HepG2 (cell line): ENCODE data around the gene TMEM198. TPM values are rescaled to one million over a fixed set of nuclear protein-coding genes. Genes with fewer than 3 reads are reported as not detected.

Experiments used
- AFF4 ChIP-seq: sonication (generic); formaldehyde crosslinking; IDR thresholded peaks from 2 replicates; pipeline ENCODE4 v1.4.0; 2020; ENCODE audit warnings: missing genetic modification reagents
- ERF ChIP-seq: IDR thresholded peaks from 2 replicates; pipeline ENCODE4 v1.6.1; 2018; ENCODE audit warnings: missing biosample characterization, missing genetic modification reagents
- GATAD1 ChIP-seq: IDR thresholded peaks from 2 replicates; pipeline ENCODE4 v1.6.1; 2016; ENCODE audit warnings: missing genetic modification reagents, missing compliant biosample characterization
- GMEB1 ChIP-seq: sonication (generic); formaldehyde crosslinking; IDR thresholded peaks from 2 replicates; pipeline ENCODE4 v1.5.1; 2020; ENCODE audit warnings: missing genetic modification reagents, mild to moderate bottlenecking, borderline replicate concordance
- KAT2B ChIP-seq: fragments of 150-350 bp; IDR thresholded peaks from 2 replicates; pipeline ENCODE4 v1.6.1; 2014; ENCODE audit warnings: low read depth, low read length, borderline replicate concordance
- MTF2 ChIP-seq: sonication (generic); formaldehyde crosslinking; IDR thresholded peaks from 2 replicates; pipeline ENCODE4 v1.5.0; 2020; ENCODE audit warnings: missing genetic modification reagents, borderline replicate concordance
- NRL ChIP-seq: sonication (generic); formaldehyde crosslinking; IDR thresholded peaks from 2 replicates; pipeline ENCODE4 v1.5.0; 2020; ENCODE audit warnings: missing genetic modification reagents, mild to moderate bottlenecking, moderate library complexity, borderline replicate concordance
- POLR2AphosphoS2 ChIP-seq: IDR thresholded peaks from 2 replicates; pipeline ENCODE4 v1.6.1; 2011; ENCODE audit warnings: low read depth, low read length, improper control_type of control experiment
- RARG ChIP-seq: sonication (generic); formaldehyde crosslinking; IDR thresholded peaks from 2 replicates; pipeline ENCODE4 v1.4.0; 2020; ENCODE audit warnings: low read depth, mild to moderate bottlenecking, missing genetic modification reagents
- RFXANK ChIP-seq: IDR thresholded peaks from 2 replicates; pipeline ENCODE4 v1.6.1; 2016
- RORA ChIP-seq: sonication (generic); formaldehyde crosslinking; IDR thresholded peaks from 2 replicates; pipeline ENCODE4 v1.5.0; 2020; ENCODE audit warnings: mild to moderate bottlenecking, missing genetic modification reagents, moderate library complexity
- SIX1 ChIP-seq: sonication (generic); formaldehyde crosslinking; IDR thresholded peaks from 2 replicates; pipeline ENCODE4 v1.4.0; 2020; ENCODE audit warnings: missing genetic modification reagents, borderline replicate concordance
- THYN1 ChIP-seq: sonication (generic); formaldehyde crosslinking; IDR thresholded peaks from 2 replicates; pipeline ENCODE4 v1.8.1; 2023; ENCODE audit warnings: low read depth, mild to moderate bottlenecking, moderate library complexity, missing genetic modification reagents, borderline replicate concordance
- ZFP82 ChIP-seq: sonication (generic); formaldehyde crosslinking; IDR thresholded peaks from 2 replicates; pipeline ENCODE4 v1.5.1; 2020; ENCODE audit warnings: mild to moderate bottlenecking, missing genetic modification reagents, borderline replicate concordance
- ZNF44 ChIP-seq: sonication (generic); formaldehyde crosslinking; IDR thresholded peaks from 2 replicates; pipeline ENCODE4 v1.5.1; 2020; ENCODE audit warnings: mild to moderate bottlenecking, missing genetic modification reagents
- ZNF563 ChIP-seq: sonication (generic); formaldehyde crosslinking; IDR thresholded peaks from 2 replicates; pipeline ENCODE4 v1.8.0; 2022; ENCODE audit warnings: mild to moderate bottlenecking, moderate library complexity, missing genetic modification reagents
- ZNF660 ChIP-seq: sonication (generic); formaldehyde crosslinking; IDR thresholded peaks from 2 replicates; pipeline ENCODE4 v1.5.1; 2020; ENCODE audit warnings: mild to moderate bottlenecking, low read depth, missing genetic modification reagents, borderline replicate concordance
- ZNF709 ChIP-seq: sonication (generic); formaldehyde crosslinking; IDR thresholded peaks from 2 replicates; pipeline ENCODE4 v1.5.0; 2020; ENCODE audit warnings: mild to moderate bottlenecking, missing genetic modification reagents
- ZNF772 ChIP-seq: sonication (generic); formaldehyde crosslinking; IDR thresholded peaks from 2 replicates; pipeline ENCODE4 v1.5.0; 2020; ENCODE audit warnings: mild to moderate bottlenecking, missing genetic modification reagents
- ZNF782 ChIP-seq: sonication (generic); formaldehyde crosslinking; IDR thresholded peaks from 2 replicates; pipeline ENCODE4 v1.4.0; 2020; ENCODE audit warnings: missing genetic modification reagents, mild to moderate bottlenecking, borderline replicate concordance
- ZNF879 ChIP-seq: sonication (generic); formaldehyde crosslinking; IDR thresholded peaks from 2 replicates; pipeline ENCODE4 v1.8.1; 2023; ENCODE audit warnings: missing genetic modification reagents
- polyA plus RNA-seq, 8 experiments: library from polyadenylated mRNA; depleted of rRNA in 3 of 8; stranded (reverse) in 7 of 8; unstranded in 1 of 8; fragments of >200 nt; fragmentation: Illumina TruSeq in 4 of 8; extraction: Trizol in 4 of 8; gene quantifications; 2 replicates each; pipeline versions ENCODE4 v1.2.1 to v1.2.3, GENCODE V29; 2011 to 2016; ENCODE audit warnings: low read depth in 4 of 8, missing spikeins in 1 of 8, mixed read lengths in 1 of 8; ENCODE audit not compliant: insufficient read depth in 1 of 8
- total RNA-seq, 5 experiments: library from RNA; depleted of rRNA; stranded (reverse); fragments of >200 nt; fragmentation: Illumina TruSeq; extraction: Trizol; gene quantifications; 2 replicates each; pipeline ENCODE4 v1.2.3, GENCODE V29; 2016; ENCODE audit warnings: low read depth in 1 of 5
- TF ChIP-seq, protein P1 (sequence below): sonication (generic); formaldehyde crosslinking; conservative IDR thresholded peaks from 2 replicates; pipeline ENCODE4 v1.4.0; 2020; ENCODE audit warnings: missing genetic modification reagents

The TMEM198 gene
- total and polyA plus RNA-seq, 2 of the 13 experiments (the other 11 are each of a cell fraction or from before 2014, with no cell fraction given): 17.3 to 23.5 TPM

DNA sequence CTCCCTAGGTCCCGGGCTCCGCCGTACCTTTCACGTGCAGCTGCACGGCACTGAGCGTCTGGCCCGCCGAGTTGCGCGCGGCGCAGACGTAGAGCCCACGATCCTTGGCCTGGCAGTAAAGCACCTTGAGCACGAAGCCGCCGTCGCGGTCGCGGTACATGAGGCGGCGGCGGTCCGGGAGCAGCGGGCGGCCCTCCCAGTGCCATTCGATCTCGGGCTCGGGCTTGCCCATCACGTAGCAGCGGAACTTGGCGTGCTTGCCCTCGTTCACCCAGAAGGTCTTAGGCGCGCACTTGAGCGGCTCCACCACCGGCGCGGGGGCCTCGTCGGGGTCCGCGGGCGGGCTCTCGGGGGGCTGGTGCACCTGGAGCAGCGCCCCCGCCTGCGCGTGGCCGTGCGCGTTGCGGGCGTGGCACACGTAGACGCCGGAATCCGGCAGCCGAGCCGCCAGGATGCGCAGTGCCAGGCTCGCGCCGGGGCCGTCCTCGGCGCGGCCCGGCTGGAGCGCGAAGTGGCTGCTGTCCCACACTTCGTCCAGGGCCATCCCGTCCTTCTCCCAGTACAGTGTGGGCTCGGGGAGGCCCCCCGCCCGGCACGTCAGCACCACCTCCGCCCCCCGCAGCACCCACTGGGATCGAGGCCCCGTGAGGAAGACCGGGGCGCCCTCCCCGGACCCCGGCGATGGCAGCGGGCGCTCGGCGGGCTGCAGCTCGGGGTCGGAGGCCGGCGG is 26.5 kb downstream of the TMEM198 start (continued):
- peak; percentile 20; the same call in 1 of the 2 replicates for TF ChIP-seq ZFP82 (CRISPR knock-in tag)
- no peak for TF ChIP-seq ZNF660
- TF ChIP-seq RORA (CRISPR knock-in tag): no peak
- no peak for TF ChIP-seq KAT2B
- TF ChIP-seq RFXANK (CRISPR knock-in tag): no peak
- TF ChIP-seq THYN1 (CRISPR knock-in tag): no peak
- TF ChIP-seq ERF (CRISPR knock-in tag): no peak; the same call in 1 of the 2 replicates
- TF ChIP-seq GMEB1 (CRISPR knock-in tag): peak; percentile 14; the same call in 1 of the 2 replicates
- TF ChIP-seq ZNF44: no peak
- TF ChIP-seq ZNF709 (CRISPR knock-in tag): no peak
- TF ChIP-seq MTF2 (CRISPR knock-in tag): no peak
- TF ChIP-seq ZNF782 (CRISPR knock-in tag): no peak
- no peak for TF ChIP-seq RARG (CRISPR knock-in tag)
- peak; percentile 14; the same call in 1 of the 2 replicates for TF ChIP-seq ZNF772 (CRISPR knock-in tag)
- TF ChIP-seq POLR2AphosphoS2: no peak
- no peak for TF ChIP-seq ZNF563 (CRISPR knock-in tag)
- no peak for TF ChIP-seq GATAD1 (CRISPR knock-in tag)
- TF ChIP-seq AFF4 (CRISPR knock-in tag): 0 out of 2 replicates have a peak, but pooled peaks have one; percentile 34
- TF ChIP-seq, protein P1, sequence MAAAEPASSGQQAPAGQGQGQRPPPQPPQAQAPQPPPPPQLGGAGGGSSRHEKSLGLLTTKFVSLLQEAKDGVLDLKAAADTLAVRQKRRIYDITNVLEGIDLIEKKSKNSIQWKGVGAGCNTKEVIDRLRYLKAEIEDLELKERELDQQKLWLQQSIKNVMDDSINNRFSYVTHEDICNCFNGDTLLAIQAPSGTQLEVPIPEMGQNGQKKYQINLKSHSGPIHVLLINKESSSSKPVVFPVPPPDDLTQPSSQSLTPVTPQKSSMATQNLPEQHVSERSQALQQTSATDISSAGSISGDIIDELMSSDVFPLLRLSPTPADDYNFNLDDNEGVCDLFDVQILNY: no peak
- TF ChIP-seq ZNF879: no peak
- TF ChIP-seq NRL (CRISPR knock-in tag): peak; percentile 74; the same call in 1 of the 2 replicates
- no peak for TF ChIP-seq SIX1 (CRISPR knock-in tag)
